ENCODE results near the gene PBRM1.

- TF ChIP-seq CTCF (IDR thresholded peaks at IDR 0.05): no peak
- TF ChIP-seq POLR2A (IDR thresholded peaks at IDR 0.05): no peak
- no peak for TF ChIP-seq POLR2AphosphoS5 (IDR thresholded peaks at IDR 0.05)
- TF ChIP-seq EP300 (IDR thresholded peaks at IDR 0.05): no peak
Observed at GRCh38 chr3:52551118-52551517, 134.6 kb downstream of the PBRM1 start.

Data from suprapubic skin (tissue), 4 donors.